ENCODE measurements around the gene PEAR1. TPM values are rescaled to one million over a fixed set of nuclear protein-coding genes. Genes with fewer than 3 reads are reported as not detected.

The PEAR1 gene
- polyA plus RNA-seq, 4 donors: 0.22 to 6.5 (median 2.6) TPM

- WGBS, 3 donors: 61 to 90% (median 88%) methylated on average over 2 of the region's 2 CpGs
- Histone ChIP-seq H3K4me3 (ENCODE audit: low read depth in 1 of 3, low read length in 3 of 3) (no peak overlapping the region), H3K36me3 (ENCODE audit: control insufficient read depth in 3 of 3, insufficient read depth in 2 of 3, low read depth in 1 of 3, low read length in 3 of 3) (peaks cover 7 to 74% (median 21%) of the 10 kb centered on the region in 3 donors), H3K27ac (ENCODE audit: low read depth in 1 of 3, low read length in 2 of 3) (no peak overlapping the region), H3K27me3 (ENCODE audit: control insufficient read depth in 3 of 3, insufficient read depth in 3 of 3, low read length in 3 of 3) (no peaks in the 10 kb centered on the region), H3K9me3 (ENCODE audit: control insufficient read depth in 2 of 2, insufficient read depth in 1 of 2, low read depth in 1 of 2, low read length in 1 of 2) (no peaks in the 10 kb centered on the region), H3K4me1 (ENCODE audit: control insufficient read depth in 3 of 3, insufficient read depth in 2 of 3, low read depth in 1 of 3, low read length in 2 of 3) (no peaks in the 10 kb centered on the region)
- FAIRE-seq (no peak), DNase-seq (no peak)
Observed at GRCh38 chr1:156959414-156959813, 65.9 kb downstream of the PEAR1 start.

- no peak overlapping the region for H3K4me3 ChIP-seq (ENCODE audit: low read depth in 1 of 3, low read length in 3 of 3)
- no peaks in the 10 kb centered on the region for H3K9me3 ChIP-seq (ENCODE audit: control insufficient read depth in 2 of 2, insufficient read depth in 1 of 2, low read depth in 1 of 2, low read length in 1 of 2)
- no peaks in the 10 kb centered on the region for H3K27me3 ChIP-seq (ENCODE audit: control insufficient read depth in 3 of 3, insufficient read depth in 3 of 3, low read length in 3 of 3)
- 89 to 96% (median 89%) methylated on average over 6 of the region's 6 CpGs for WGBS, 3 donors
- no peak for DNase-seq
- no peak for FAIRE-seq
- H3K27ac ChIP-seq (ENCODE audit: low read depth in 1 of 3, low read length in 2 of 3): no peak overlapping the region
- H3K4me1 ChIP-seq (ENCODE audit: control insufficient read depth in 3 of 3, insufficient read depth in 2 of 3, low read depth in 1 of 3, low read length in 2 of 3): no peaks in the 10 kb centered on the region
- H3K36me3 ChIP-seq (ENCODE audit: control insufficient read depth in 3 of 3, insufficient read depth in 2 of 3, low read depth in 1 of 3, low read length in 3 of 3): peaks cover 7 to 73% (median 21%) of the 10 kb centered on the region in 3 donors
Observed at GRCh38 chr1:156959925-156960324, 66.4 kb downstream of the PEAR1 start.

- 66 to 79% (median 67%) methylated on average over 4 of the region's 4 CpGs for WGBS, 3 donors
- no peaks in the 10 kb centered on the region for H3K27me3 ChIP-seq (ENCODE audit: control insufficient read depth in 3 of 3, insufficient read depth in 3 of 3, low read length in 3 of 3)
- no peak overlapping the region for H3K4me3 ChIP-seq (ENCODE audit: low read depth in 1 of 3, low read length in 3 of 3)
- H3K4me1 ChIP-seq (ENCODE audit: control insufficient read depth in 3 of 3, insufficient read depth in 2 of 3, low read depth in 1 of 3, low read length in 2 of 3): no peaks in the 10 kb centered on the region
- no peak for FAIRE-seq
- H3K27ac ChIP-seq (ENCODE audit: low read depth in 1 of 3, low read length in 2 of 3): no peak overlapping the region
- no peaks in the 10 kb centered on the region for H3K9me3 ChIP-seq (ENCODE audit: control insufficient read depth in 2 of 2, insufficient read depth in 1 of 2, low read depth in 1 of 2, low read length in 1 of 2)
- H3K36me3 ChIP-seq (ENCODE audit: control insufficient read depth in 3 of 3, insufficient read depth in 2 of 3, low read depth in 1 of 3, low read length in 3 of 3): peaks cover 10 to 57% (median 17%) of the 10 kb centered on the region in 3 donors
- no peak for DNase-seq
Observed at GRCh38 chr1:156961709-156962108, 68.2 kb downstream of the PEAR1 start.

GRCh38 chr1:156963621-156964020, 70.1 kb downstream of the PEAR1 start:
- Histone ChIP-seq H3K36me3 (ENCODE audit: control insufficient read depth in 3 of 3, insufficient read depth in 2 of 3, low read depth in 1 of 3, low read length in 3 of 3) (peaks cover 12 to 53% (median 12%) of the 10 kb centered on the region in 3 donors), H3K4me1 (ENCODE audit: control insufficient read depth in 3 of 3, insufficient read depth in 2 of 3, low read depth in 1 of 3, low read length in 2 of 3) (no peaks in the 10 kb centered on the region), H3K4me3 (ENCODE audit: low read depth in 1 of 3, low read length in 3 of 3) (no peak overlapping the region), H3K27ac (ENCODE audit: low read depth in 1 of 3, low read length in 2 of 3) (no peak overlapping the region), H3K27me3 (ENCODE audit: control insufficient read depth in 3 of 3, insufficient read depth in 3 of 3, low read length in 3 of 3) (no peaks in the 10 kb centered on the region), H3K9me3 (ENCODE audit: control insufficient read depth in 2 of 2, insufficient read depth in 1 of 2, low read depth in 1 of 2, low read length in 1 of 2) (no peaks in the 10 kb centered on the region)
- DNase-seq: peak in 1 of 2 donors; percentile 3
- whole genome bisulfite sequencing, 3 donors: 48 to 55% (median 50%) methylated on average over 3 of the region's 3 CpGs
- no peak for FAIRE-seq

GRCh38 chr1:156964441-156964840, 70.9 kb downstream of the PEAR1 start:
- FAIRE-seq (no peak), DNase-seq (no peak)
- Histone ChIP-seq H3K36me3 (ENCODE audit: control insufficient read depth in 3 of 3, insufficient read depth in 2 of 3, low read depth in 1 of 3, low read length in 3 of 3) (peaks cover 12 to 53% (median 17%) of the 10 kb centered on the region in 3 donors), H3K27me3 (ENCODE audit: control insufficient read depth in 3 of 3, insufficient read depth in 3 of 3, low read length in 3 of 3) (no peaks in the 10 kb centered on the region), H3K4me1 (ENCODE audit: control insufficient read depth in 3 of 3, insufficient read depth in 2 of 3, low read depth in 1 of 3, low read length in 2 of 3) (no peaks in the 10 kb centered on the region), H3K4me3 (ENCODE audit: low read depth in 1 of 3, low read length in 3 of 3) (no peak overlapping the region), H3K9me3 (ENCODE audit: control insufficient read depth in 2 of 2, insufficient read depth in 1 of 2, low read depth in 1 of 2, low read length in 1 of 2) (no peaks in the 10 kb centered on the region), H3K27ac (ENCODE audit: low read depth in 1 of 3, low read length in 2 of 3) (no peak overlapping the region)
- WGBS, 3 donors: 90 to 96% (median 92%) methylated on average over 2 of the region's 2 CpGs

Other genes with a start within 250 kb of the PEAR1 start
- gene NES, start 216.3 kb upstream of the PEAR1 start, polyA plus RNA-seq: 10 to 100 TPM in 2 of 4 donors, 1 to 10 TPM in 1, under 1 TPM in 1; 0.22 to 17.9 (median 6.4) TPM
- gene CRABP2, start 188.1 kb upstream of the PEAR1 start, polyA plus RNA-seq: 1 to 10 TPM in 2 of 4 donors, under 1 TPM in 2; 0.81 to 3.1 (median 1.4) TPM
- 10 to 100 TPM; 27.8 to 79.8 (median 49.4) TPM for gene METTL25B, start 165.2 kb upstream of the PEAR1 start, polyA plus RNA-seq
- 10 to 100 TPM; 12.5 to 34.5 (median 14.9) TPM for gene ISG20L2, start 165.0 kb upstream of the PEAR1 start, polyA plus RNA-seq
- 100 to 1,000 TPM in 1 of 4 donors, 10 to 100 TPM in 3; 57.7 to 102 (median 58.6) TPM for gene MRPL24, start 152.6 kb upstream of the PEAR1 start, polyA plus RNA-seq
- gene HDGF, start 142.0 kb upstream of the PEAR1 start, polyA plus RNA-seq: 100 to 1,000 TPM; 244 to 308 (median 277) TPM
- 10 to 100 TPM; 45.2 to 56.7 (median 52.8) TPM for gene PRCC, start 126.2 kb upstream of the PEAR1 start, polyA plus RNA-seq
- gene SH2D2A, start 76.9 kb upstream of the PEAR1 start, polyA plus RNA-seq: 1 to 10 TPM in 3 of 4 donors, under 1 TPM in 1; 0.89 to 3.7 (median 2.4) TPM
- under 1 TPM in 2 of 4 donors, not detected in 2; 0.01 to 0.04 TPM for gene INSRR, start 34.6 kb upstream of the PEAR1 start, polyA plus RNA-seq
- gene NTRK1, start 32.9 kb upstream of the PEAR1 start, polyA plus RNA-seq: under 1 TPM in 2 of 4 donors, not detected in 2; 0.10 to 0.67 TPM
- gene LRRC71, start 26.9 kb downstream of the PEAR1 start, polyA plus RNA-seq: under 1 TPM in 2 of 4 donors, not detected in 2; 0.07 to 0.13 TPM
- gene ARHGEF11, start 152.0 kb downstream of the PEAR1 start, polyA plus RNA-seq: 10 to 100 TPM; 13.2 to 31.5 (median 18.0) TPM
- not detected for gene ETV3L, start 206.1 kb downstream of the PEAR1 start, polyA plus RNA-seq
- 10 to 100 TPM; 10.3 to 17.7 (median 14.0) TPM for gene ETV3, start 244.7 kb downstream of the PEAR1 start, polyA plus RNA-seq